Measurements from ENCODE around the gene SETD1A. TPM values are rescaled to one million over a fixed set of nuclear protein-coding genes. Genes with fewer than 3 reads are reported as not detected.
A peak's percentile ranks its signal among the peaks of the same experiment; 100 is the strongest.

The SETD1A gene
- total and polyA plus RNA-seq, 9 of the 15 experiments (the other 6 are each of a cell fraction or from before 2014, with no cell fraction given) = 0.08 to 36.0 (median 4.2) TPM

- TF ChIP-seq SFPQ (IDR thresholded peaks at IDR 0.05; ENCODE audit: low read depth, low read length) (no peak), ELK1 (CRISPR knock-in tag; IDR thresholded peaks at IDR 0.05) (no peak), ZNF232 (CRISPR knock-in tag; IDR thresholded peaks at IDR 0.05) (no peak; the same call in 1 of the 2 replicates), KLF13 (tag; IDR thresholded peaks at IDR 0.05; ENCODE audit: borderline replicate concordance, low read depth) (peak; percentile 64; the same call in 1 of the 2 replicates), CBX2 (IDR thresholded peaks at IDR 0.05; ENCODE audit: insufficient read depth, low read length, poor library complexity, severe bottlenecking) (no peak), CHAMP1 (IDR thresholded peaks at IDR 0.05) (no peak), EP300 (IDR thresholded peaks at IDR 0.05; ENCODE audit: low read length) (peak; percentile 81), BCL6 (CRISPR knock-in tag; IDR thresholded peaks at IDR 0.05) (no peak), ATF1 (CRISPR knock-in tag; IDR thresholded peaks at IDR 0.05) (peak; percentile 68), ATF1 (tag; IDR thresholded peaks at IDR 0.05) (peak; percentile 99), THRB (CRISPR knock-in tag; conservative IDR thresholded peaks at IDR 0.05) (peak; percentile 50; the same call in 1 of the 2 replicates), CREB3L1 (IDR thresholded peaks at IDR 0.05; ENCODE audit: borderline replicate concordance, low read depth) (peak; percentile 90)
- TF ChIP-seq, protein P1, sequence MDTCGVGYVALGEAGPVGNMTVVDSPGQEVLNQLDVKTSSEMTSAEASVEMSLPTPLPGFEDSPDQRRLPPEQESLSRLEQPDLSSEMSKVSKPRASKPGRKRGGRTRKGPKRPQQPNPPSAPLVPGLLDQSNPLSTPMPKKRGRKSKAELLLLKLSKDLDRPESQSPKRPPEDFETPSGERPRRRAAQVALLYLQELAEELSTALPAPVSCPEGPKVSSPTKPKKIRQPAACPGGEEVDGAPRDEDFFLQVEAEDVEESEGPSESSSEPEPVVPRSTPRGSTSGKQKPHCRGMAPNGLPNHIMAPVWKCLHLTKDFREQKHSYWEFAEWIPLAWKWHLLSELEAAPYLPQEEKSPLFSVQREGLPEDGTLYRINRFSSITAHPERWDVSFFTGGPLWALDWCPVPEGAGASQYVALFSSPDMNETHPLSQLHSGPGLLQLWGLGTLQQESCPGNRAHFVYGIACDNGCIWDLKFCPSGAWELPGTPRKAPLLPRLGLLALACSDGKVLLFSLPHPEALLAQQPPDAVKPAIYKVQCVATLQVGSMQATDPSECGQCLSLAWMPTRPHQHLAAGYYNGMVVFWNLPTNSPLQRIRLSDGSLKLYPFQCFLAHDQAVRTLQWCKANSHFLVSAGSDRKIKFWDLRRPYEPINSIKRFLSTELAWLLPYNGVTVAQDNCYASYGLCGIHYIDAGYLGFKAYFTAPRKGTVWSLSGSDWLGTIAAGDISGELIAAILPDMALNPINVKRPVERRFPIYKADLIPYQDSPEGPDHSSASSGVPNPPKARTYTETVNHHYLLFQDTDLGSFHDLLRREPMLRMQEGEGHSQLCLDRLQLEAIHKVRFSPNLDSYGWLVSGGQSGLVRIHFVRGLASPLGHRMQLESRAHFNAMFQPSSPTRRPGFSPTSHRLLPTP (IDR thresholded peaks at IDR 0.05; ENCODE audit: borderline replicate concordance, extremely low read depth, insufficient read length) = no peak
Observed at GRCh38 chr16:31032736-31033708, 75.5 kb downstream of the SETD1A start, which contains the start of gene STX4 (continued).
